Retina (tissue), 1 donor: ENCODE measurements around the gene ETHE1.
"Not testable (repeated sequence)": the region's sequence is repeated elsewhere in the genome, so short reads cannot be mapped to it uniquely, and the experiment has no call there.

ENCODE experiments used
- DNase-seq: peaks from one replicate; pipeline ENCODE4 v3.0.0-alpha.2; 2016

The ETHE1 gene

GRCh38 chr19:43551399-43552197, 24.6 kb upstream of the ETHE1 start:
- DNase-seq: no peak

DNA sequence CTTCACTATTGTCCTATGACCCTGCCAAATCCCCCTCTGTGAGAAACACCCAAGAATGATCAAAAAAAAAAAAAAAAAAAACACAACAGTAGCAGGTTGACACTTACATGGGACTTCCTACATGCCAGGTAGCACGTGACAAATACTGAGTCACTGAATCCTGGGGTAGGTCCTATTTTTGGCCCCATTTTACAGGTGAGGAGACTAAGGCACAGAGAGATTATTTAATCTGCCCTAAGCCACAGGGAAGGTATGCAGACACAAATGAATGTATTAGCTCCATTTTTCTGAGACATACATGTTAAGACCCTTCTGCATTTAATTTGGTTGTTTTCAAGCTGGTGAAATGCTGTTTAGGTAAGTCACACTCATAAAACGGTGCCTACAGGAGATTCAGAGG, 21.7 kb upstream of the ETHE1 start:
- DNase-seq: no peak

DNA sequence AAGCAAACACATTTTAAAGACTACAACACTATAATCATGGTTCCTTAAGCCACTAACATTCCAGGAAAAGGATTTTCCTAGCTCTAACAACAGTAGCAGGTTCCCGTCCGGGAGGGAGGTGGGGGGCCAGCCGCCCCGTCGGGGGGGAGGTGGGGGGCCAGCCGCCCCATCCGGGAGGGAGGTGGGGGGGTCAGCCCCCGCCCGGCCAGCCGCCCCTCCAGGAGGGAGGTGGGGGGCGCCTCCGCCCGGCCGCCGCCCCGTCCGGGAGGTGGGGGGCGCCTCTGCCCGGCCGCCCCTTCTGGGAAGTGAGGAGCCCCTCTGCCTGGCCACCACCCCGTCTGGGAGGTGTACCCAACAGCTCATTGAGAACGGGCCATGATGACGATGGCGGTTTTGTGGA, 20.9 kb upstream of the ETHE1 start:
- not testable (repeated sequence) for DNase-seq

DNA sequence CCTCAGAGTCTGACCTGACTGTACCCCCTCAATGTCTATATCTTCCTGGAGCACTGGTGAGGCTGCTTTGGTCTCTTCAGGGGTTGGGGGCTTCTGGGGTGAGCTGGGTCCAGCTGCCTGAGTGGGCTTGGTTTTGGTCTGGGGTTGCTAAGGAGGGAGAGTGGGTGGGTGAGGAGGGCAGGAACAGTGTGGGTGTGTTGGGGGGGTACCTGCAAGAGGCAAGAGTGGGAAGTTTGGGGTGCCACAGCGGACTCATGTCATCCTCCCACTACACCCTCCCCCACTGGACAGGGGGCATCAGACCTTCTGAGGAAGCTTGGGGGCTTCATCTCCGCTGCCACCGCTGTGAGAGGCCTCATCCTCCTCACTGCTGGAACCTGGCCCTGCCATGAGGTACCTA, 19.6 kb upstream of the ETHE1 start:
- DNase-seq: no peak

GRCh38 chr19:43545981-43546380, 19.0 kb upstream of the ETHE1 start:
- DNase-seq: no peak

DNA sequence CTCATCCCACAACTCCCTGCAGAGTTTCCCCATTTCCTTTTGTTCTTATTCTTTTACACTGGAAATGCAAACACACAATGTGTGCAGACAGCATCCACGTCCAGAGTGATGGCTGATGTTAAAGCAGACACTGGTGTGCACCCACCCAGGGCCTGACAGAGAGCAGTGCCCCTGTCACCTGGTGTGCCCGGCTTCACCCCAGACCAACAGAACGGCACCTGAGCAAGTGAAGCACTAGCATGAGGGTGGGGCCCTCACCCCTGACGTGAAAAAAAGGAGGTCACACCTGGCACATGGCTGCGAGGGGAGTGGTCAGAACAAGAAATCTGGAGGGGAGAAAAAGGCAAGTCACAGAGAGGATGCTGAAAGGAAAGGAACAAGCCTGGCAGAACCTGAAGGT, 18.3 kb upstream of the ETHE1 start:
- no peak for DNase-seq

DNA sequence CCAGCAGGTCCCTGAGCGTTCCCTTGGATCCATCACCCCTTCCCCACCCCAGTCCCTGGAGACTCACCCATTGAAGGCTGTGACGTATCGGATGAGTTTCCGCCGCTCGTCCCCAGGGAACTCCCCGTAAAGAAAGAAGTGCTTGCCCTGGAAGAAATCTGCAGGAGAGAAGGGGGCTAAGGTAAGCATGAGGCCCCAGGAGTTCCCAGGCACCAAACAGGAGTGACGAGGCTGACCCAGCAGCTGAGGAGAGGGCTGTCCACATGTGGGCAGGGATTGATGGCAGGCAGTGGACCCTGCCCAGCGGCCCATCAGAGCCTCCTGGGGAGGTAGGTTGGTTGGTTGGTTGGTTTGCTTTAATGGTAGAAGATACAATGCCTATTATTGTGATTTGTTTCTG, 17.1 kb upstream of the ETHE1 start:
- DNase-seq: no peak

- DNase-seq: no peak
These were observed 15.1 kb upstream of the ETHE1 start for GRCh38 chr19:43541920-43542650.

GRCh38 chr19:43540381-43540780, 13.4 kb upstream of the ETHE1 start:
- DNase-seq: no peak

- DNase-seq: no peak
These were observed 11.9 kb upstream of the ETHE1 start for GRCh38 chr19:43538922-43539321.

GRCh38 chr19:43534816-43535761, 8.1 kb upstream of the ETHE1 start:
- peak; percentile 83 for DNase-seq

DNA sequence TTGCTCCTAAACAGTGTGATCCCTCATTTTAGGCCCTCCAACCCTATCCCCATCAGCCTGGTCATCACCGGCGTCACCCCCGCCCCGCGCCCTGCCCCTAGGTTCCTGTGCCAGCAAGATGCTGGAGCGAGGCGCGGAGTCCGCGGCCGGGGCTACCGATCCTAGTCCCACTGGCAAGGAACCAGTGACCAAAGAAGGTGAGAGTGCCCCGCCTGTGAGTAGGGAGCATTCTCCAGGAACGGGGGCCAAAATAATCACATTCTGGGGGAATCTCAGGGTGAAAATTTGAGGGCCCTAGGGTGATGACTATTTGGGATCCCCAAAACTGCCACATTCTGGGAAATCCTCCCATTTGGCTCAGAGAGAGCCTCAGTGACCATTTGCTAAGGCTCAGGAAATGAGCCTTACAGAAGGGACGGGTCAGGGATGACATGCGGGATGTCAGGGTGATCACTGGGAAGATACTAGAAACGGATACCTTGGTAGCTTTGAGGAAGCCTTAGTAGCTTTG, 7.4 kb upstream of the ETHE1 start:
- no peak for DNase-seq

- DNase-seq: peak; percentile 95
These were observed 6.7 kb upstream of the ETHE1 start for GRCh38 chr19:43533546-43534304.

GRCh38 chr19:43532962-43533545, 6.1 kb upstream of the ETHE1 start, which contains the start of gene ZNF575:
ZNF575 (plus strand) TSS chr19:43533188; CDS start chr19:43534423, 1,235 bp downstream.
- DNase-seq: peak; percentile 96

DNA sequence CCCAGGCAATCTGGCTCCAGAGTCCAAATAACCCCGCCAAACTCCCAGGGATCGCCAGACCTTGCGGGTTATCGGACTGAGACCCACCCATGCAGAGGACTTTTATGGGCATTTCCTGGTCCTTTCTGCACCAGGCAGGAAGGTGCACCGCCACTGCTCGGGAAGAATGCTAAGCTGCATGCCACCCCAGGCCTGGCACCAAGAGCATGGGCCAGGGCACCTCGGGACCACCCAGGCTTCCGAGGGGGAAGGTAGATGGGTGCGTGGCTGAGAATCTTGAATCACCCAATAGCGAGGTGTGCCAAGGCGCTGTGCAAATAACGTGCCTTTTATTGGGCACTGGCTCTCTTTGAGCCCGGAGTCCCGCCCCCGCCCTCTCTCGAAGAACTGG, 5.6 kb upstream of the ETHE1 start:
- no peak for DNase-seq

GRCh38 chr19:43527860-43528622, 1.0 kb upstream of the ETHE1 start:
- DNase-seq: no peak

DNA sequence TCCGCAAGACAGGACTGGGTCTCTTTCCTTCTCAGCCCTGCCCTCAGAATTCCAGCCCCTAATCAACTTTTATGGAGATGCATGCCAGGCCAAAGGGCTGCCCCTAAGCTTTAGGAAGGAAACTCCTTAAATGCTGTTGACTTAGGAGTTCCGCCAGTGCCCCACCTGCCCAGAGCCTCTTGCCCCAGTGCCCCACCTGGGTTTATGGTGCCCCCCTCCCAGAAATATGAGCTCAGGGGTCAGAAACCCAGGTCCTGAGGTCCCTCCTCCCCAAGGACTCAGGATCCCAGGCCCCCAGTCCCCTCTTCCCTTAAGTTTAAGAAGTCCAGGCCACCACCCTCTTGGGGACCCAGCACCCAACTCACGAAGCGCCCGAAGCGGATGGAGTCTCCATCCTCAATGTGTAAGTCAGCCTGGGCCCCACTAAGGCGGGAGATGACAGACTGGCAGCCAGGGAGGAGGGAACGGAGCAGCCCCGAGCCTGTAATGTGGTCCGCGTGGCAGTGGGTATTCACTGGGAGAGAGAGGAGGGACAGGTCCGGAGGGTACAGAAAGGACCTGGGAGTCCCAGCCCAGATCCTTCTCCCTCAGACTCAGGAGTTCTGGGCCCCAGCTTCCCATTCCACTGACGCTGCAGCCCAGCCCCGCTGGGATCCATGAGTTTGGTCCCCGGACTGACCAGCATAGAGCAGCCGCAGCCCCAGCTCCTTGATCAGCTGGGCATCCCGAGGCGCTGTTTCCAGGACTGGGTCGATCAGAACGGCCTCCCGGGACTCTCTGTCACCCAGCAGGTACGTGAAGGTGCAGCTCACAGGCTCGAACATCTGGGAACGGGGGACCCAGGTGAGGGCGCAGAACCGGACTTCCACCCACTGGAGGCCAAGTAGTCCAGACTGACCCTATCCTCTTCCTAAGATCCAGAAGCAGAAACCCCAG, 897 bp downstream of the ETHE1 start:
- DNase-seq: peak; percentile 54

DNA sequence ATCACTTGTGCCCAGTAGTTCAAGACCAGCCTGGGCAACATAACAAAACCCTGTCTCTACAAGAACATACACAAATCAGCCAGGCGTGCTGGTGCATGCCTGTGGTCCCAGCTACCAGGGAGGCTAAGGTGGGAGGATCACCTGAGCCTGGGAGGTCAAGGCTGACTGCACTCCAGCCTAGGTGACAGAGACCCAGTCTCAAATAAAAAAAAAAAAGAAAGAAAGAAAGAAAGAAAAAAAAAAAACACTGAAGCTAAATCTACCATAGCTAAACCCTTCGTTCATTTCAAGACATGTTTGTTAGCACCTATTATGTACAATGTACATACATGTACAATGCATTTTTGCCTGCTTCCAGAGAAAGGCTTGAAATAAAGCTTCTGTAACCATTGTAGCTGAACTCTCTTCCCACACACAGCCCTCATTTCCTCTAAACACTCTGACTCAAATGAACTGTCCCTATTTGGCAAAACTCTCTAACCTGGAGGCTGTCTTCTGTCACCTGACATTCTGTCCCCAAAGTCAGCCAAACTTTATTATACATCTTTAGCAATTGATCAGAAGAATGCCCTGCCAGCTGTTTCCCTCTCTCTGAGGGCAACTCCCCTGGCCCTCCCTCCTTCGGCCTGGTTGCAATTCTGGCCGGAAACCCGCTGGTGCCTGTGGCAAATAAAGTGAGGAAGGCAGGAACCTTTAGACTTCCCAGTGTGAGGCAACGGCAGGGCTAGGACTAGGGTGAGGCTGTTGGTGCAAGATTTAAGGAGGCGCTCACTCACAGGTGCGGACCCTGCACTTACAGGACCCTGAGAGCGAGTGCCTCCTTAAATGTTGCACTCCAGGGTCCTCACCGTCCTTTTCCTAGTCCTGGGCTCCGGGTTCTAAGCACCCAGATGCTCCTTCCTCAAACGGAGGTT, 1.8 kb downstream of the ETHE1 start:
- no peak for DNase-seq

DNA sequence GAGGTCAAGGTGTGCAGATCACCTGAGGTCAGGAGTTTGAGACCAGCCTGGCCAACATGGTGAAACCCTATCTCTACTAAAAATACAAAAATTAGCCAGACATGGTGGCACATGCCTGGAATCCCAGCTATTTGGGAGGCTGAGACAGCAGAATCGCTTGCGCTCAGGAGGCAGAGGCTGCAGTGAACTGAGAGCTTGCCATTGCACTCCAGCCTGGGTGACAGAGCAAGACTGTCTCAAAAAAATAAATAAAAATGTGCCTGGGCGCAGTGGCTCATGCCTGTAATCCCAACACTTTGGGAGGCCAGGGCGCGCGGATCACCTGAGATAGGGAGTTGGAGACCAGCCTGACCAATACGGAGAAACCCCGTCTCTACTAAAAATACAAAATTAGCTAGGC, 3.3 kb downstream of the ETHE1 start:
- not testable (repeated sequence) for DNase-seq
